Astrocyte of the spinal cord (primary cell): ENCODE measurements around the gene LOC128125822.

ENCODE experiments used
- DNase-seq: peaks from one replicate; pipeline ENCODE4 v3.0.0; 2011; ENCODE audit warnings: low read depth, low spot score
- H3K4me3 ChIP-seq: 2 replicates; pipeline ENCODE4 v1.5.1; 2011; ENCODE audit warnings: low read depth, mild to moderate bottlenecking, low read length, moderate library complexity
- in situ Hi-C: cut with HindIII; loops from 2 replicates; pipeline ENCODE4 v1.10.0; 2017; ENCODE audit warnings: low sequenced_read_pairs
- TF ChIP-seq, protein P1 (sequence below): IDR thresholded peaks from 2 replicates; pipeline ENCODE4 v1.5.1; 2012; ENCODE audit warnings: low read depth, mild to moderate bottlenecking, low read length, inconsistent platforms

LOC128125822 gene

GRCh38 chr6:63576985-63577712, 4.9 kb downstream of the LOC128125822 start:
- H3K4me3 ChIP-seq: no peak overlapping the region
- no peak for DNase-seq
- TF ChIP-seq, protein P1, sequence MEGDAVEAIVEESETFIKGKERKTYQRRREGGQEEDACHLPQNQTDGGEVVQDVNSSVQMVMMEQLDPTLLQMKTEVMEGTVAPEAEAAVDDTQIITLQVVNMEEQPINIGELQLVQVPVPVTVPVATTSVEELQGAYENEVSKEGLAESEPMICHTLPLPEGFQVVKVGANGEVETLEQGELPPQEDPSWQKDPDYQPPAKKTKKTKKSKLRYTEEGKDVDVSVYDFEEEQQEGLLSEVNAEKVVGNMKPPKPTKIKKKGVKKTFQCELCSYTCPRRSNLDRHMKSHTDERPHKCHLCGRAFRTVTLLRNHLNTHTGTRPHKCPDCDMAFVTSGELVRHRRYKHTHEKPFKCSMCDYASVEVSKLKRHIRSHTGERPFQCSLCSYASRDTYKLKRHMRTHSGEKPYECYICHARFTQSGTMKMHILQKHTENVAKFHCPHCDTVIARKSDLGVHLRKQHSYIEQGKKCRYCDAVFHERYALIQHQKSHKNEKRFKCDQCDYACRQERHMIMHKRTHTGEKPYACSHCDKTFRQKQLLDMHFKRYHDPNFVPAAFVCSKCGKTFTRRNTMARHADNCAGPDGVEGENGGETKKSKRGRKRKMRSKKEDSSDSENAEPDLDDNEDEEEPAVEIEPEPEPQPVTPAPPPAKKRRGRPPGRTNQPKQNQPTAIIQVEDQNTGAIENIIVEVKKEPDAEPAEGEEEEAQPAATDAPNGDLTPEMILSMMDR: no peak
- in situ Hi-C loops: no loop called here

DNA sequence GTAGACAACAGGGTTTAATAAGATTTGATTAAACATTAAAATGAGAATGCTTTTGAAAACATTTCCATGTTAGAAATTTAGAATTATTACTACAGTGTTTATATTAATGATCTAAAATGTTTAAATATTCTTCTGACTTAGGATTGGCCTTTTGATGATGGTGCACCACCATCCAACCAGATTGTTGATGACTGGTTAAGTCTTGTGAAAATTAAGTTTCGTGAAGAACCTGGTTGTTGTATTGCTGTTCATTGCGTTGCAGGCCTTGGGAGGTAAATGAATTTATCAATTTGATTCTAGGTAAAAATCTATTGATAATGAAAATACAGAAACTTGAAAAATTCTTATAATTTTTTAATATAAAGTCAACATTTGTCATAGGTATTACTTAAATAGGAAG, 6.5 kb downstream of the LOC128125822 start:
- in situ Hi-C loops: no loop called here
- TF ChIP-seq, protein P1: no peak
- no peak overlapping the region for H3K4me3 ChIP-seq
- DNase-seq: no peak

- in situ Hi-C loops: no loop called here
- H3K4me3 ChIP-seq: no peak overlapping the region
- DNase-seq: no peak
- TF ChIP-seq, protein P1: no peak
These were observed 7.8 kb downstream of the LOC128125822 start for GRCh38 chr6:63579937-63580703.

- in situ Hi-C loops: no loop called here
These were observed 8.4 kb downstream of the LOC128125822 start for GRCh38 chr6:63580704-63580961.

DNA sequence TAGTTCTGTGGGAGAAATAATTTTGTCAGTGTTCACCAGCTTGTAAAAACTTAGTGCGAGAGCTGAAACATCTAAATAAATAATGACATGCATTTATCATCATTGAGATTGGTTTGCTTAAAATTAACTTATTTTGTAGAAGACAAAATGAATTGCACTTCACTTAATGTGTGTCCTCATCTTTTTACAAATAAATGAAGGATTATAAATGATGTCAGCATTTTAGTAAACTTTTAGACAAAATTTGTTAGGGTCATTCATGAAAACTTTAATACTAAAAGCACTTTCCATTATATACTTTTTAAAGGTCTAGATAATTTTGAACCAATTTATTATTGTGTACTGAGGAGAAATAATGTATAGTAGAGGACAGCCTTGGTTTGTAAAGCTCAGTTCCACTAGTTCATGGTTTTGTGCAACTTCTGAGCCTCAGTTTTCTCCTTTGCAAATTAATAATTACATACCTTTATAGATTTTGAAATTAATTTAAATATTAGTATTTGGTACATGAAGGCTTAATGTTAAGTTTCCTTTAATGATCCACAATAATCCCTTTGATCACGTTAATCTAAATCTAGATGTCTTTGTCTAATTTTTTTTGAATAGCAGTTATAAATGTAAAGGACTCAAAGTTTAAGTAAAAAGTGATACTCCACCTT, 9.2 kb downstream of the LOC128125822 start:
- TF ChIP-seq, protein P1: no peak
- H3K4me3 ChIP-seq: no peak overlapping the region
- no peak for DNase-seq
- in situ Hi-C loops: no loop called here

More at GRCh38 chr6:63580704-63580961, 8.4 kb downstream of the LOC128125822 start:
- DNase-seq: no peak
- TF ChIP-seq, protein P1: no peak
- H3K4me3 ChIP-seq: no peak overlapping the region

DNA sequence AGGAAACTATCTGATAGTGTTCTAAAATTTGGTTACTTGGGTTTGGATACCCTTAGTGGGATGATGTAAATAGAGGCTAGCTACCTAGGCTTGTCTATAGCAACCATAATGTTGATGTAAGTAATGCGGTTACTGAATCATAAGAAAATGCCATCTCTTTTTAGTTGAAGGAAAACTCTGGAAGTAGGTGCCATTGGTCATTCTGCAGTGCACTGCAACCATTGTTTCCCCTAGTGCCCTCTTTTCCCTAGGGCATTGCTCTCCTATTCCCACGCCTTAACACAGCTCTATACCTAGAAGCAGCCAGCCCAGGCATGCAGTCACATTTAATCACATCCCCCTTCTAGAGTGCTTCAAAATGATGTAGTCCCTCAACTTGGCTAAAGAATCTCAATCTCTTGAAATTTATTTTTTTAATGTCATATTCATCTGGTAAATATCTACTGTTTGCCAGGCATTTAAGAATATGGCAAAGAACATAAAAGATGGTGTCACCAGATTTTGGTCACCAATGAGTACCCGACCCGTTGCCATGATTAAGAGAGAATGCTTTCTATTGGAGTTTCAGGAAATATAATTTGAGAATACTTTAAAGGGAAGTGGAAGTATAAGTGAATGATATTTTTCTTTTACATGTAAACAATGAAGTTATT, 10.4 kb downstream of the LOC128125822 start:
- in situ Hi-C loops: no loop called here
- H3K4me3 ChIP-seq: no peak overlapping the region
- DNase-seq: no peak
- TF ChIP-seq, protein P1: no peak
